Measurements from ENCODE around the gene SLC6A13.
"Not testable (repeated sequence)": the region's sequence is repeated elsewhere in the genome, so short reads cannot be mapped to it uniquely, and the experiment has no call there.

Gene SLC6A13

GRCh38 chr12:264269-264668, 1.6 kb upstream of the SLC6A13 start:
- DNase-seq (ENCODE audit: low spot score): no peak

- DNase-seq (ENCODE audit: low spot score): no peak
Measured at GRCh38 chr12:263574-263973, 938 bp upstream of the SLC6A13 start.

- DNase-seq (ENCODE audit: low spot score): no peak
Measured at GRCh38 chr12:262113-262512, 523 bp downstream of the SLC6A13 start.

- DNase-seq (ENCODE audit: low spot score): no peak
Measured at GRCh38 chr12:257521-258321, 4.9 kb downstream of the SLC6A13 start.

- DNase-seq (ENCODE audit: low spot score): no peak
Measured at GRCh38 chr12:256958-257357, 5.7 kb downstream of the SLC6A13 start.

- DNase-seq (ENCODE audit: low spot score): no peak
Measured at GRCh38 chr12:256225-256624, 6.4 kb downstream of the SLC6A13 start.

GRCh38 chr12:254912-255311, 7.7 kb downstream of the SLC6A13 start:
- no peak for DNase-seq (ENCODE audit: low spot score)

GRCh38 chr12:254039-254438, 8.6 kb downstream of the SLC6A13 start:
- DNase-seq (ENCODE audit: low spot score): no peak

- DNase-seq (ENCODE audit: low spot score): no peak
Measured at GRCh38 chr12:253116-253831, 9.4 kb downstream of the SLC6A13 start.

GRCh38 chr12:252636-253035, 10.0 kb downstream of the SLC6A13 start:
- DNase-seq (ENCODE audit: low spot score): no peak

- DNase-seq (ENCODE audit: low spot score): no peak
Measured at GRCh38 chr12:247271-247670, 15.4 kb downstream of the SLC6A13 start.

- DNase-seq (ENCODE audit: low spot score): no peak
Measured at GRCh38 chr12:243381-243780, 19.3 kb downstream of the SLC6A13 start.

GRCh38 chr12:242496-242895, 20.1 kb downstream of the SLC6A13 start:
- DNase-seq (ENCODE audit: low spot score): no peak

GRCh38 chr12:241266-241665, 21.4 kb downstream of the SLC6A13 start:
- no peak for DNase-seq (ENCODE audit: low spot score)

GRCh38 chr12:240566-240965, 22.1 kb downstream of the SLC6A13 start:
- no peak for DNase-seq (ENCODE audit: low spot score)

- DNase-seq (ENCODE audit: low spot score): no peak
Measured at GRCh38 chr12:238736-239398, 23.8 kb downstream of the SLC6A13 start.

- no peak for DNase-seq (ENCODE audit: low spot score)
Measured at GRCh38 chr12:238116-238515, 24.5 kb downstream of the SLC6A13 start.

- DNase-seq (ENCODE audit: low spot score): no peak
Measured at GRCh38 chr12:237026-237815, 25.4 kb downstream of the SLC6A13 start.

GRCh38 chr12:236445-236844, 26.2 kb downstream of the SLC6A13 start:
- no peak for DNase-seq (ENCODE audit: low spot score)

- not testable (repeated sequence) for DNase-seq (ENCODE audit: low spot score)
Measured at GRCh38 chr12:235967-236366, 26.7 kb downstream of the SLC6A13 start.

- no peak for DNase-seq (ENCODE audit: low spot score)
Measured at GRCh38 chr12:234891-235415, 27.7 kb downstream of the SLC6A13 start.

GRCh38 chr12:234019-234418, 28.6 kb downstream of the SLC6A13 start:
- DNase-seq (ENCODE audit: low spot score): no peak
